ENCODE data around the gene BTG1. TPM values are rescaled to one million over a fixed set of nuclear protein-coding genes. Genes with fewer than 3 reads are reported as not detected.

Gene BTG1
- total and polyA plus RNA-seq, 2 of the 8 experiments (the other 6 are each of a cell fraction or from before 2014, with no cell fraction given) = 17.1 to 32.7 TPM

- TF ChIP-seq, protein P1, sequence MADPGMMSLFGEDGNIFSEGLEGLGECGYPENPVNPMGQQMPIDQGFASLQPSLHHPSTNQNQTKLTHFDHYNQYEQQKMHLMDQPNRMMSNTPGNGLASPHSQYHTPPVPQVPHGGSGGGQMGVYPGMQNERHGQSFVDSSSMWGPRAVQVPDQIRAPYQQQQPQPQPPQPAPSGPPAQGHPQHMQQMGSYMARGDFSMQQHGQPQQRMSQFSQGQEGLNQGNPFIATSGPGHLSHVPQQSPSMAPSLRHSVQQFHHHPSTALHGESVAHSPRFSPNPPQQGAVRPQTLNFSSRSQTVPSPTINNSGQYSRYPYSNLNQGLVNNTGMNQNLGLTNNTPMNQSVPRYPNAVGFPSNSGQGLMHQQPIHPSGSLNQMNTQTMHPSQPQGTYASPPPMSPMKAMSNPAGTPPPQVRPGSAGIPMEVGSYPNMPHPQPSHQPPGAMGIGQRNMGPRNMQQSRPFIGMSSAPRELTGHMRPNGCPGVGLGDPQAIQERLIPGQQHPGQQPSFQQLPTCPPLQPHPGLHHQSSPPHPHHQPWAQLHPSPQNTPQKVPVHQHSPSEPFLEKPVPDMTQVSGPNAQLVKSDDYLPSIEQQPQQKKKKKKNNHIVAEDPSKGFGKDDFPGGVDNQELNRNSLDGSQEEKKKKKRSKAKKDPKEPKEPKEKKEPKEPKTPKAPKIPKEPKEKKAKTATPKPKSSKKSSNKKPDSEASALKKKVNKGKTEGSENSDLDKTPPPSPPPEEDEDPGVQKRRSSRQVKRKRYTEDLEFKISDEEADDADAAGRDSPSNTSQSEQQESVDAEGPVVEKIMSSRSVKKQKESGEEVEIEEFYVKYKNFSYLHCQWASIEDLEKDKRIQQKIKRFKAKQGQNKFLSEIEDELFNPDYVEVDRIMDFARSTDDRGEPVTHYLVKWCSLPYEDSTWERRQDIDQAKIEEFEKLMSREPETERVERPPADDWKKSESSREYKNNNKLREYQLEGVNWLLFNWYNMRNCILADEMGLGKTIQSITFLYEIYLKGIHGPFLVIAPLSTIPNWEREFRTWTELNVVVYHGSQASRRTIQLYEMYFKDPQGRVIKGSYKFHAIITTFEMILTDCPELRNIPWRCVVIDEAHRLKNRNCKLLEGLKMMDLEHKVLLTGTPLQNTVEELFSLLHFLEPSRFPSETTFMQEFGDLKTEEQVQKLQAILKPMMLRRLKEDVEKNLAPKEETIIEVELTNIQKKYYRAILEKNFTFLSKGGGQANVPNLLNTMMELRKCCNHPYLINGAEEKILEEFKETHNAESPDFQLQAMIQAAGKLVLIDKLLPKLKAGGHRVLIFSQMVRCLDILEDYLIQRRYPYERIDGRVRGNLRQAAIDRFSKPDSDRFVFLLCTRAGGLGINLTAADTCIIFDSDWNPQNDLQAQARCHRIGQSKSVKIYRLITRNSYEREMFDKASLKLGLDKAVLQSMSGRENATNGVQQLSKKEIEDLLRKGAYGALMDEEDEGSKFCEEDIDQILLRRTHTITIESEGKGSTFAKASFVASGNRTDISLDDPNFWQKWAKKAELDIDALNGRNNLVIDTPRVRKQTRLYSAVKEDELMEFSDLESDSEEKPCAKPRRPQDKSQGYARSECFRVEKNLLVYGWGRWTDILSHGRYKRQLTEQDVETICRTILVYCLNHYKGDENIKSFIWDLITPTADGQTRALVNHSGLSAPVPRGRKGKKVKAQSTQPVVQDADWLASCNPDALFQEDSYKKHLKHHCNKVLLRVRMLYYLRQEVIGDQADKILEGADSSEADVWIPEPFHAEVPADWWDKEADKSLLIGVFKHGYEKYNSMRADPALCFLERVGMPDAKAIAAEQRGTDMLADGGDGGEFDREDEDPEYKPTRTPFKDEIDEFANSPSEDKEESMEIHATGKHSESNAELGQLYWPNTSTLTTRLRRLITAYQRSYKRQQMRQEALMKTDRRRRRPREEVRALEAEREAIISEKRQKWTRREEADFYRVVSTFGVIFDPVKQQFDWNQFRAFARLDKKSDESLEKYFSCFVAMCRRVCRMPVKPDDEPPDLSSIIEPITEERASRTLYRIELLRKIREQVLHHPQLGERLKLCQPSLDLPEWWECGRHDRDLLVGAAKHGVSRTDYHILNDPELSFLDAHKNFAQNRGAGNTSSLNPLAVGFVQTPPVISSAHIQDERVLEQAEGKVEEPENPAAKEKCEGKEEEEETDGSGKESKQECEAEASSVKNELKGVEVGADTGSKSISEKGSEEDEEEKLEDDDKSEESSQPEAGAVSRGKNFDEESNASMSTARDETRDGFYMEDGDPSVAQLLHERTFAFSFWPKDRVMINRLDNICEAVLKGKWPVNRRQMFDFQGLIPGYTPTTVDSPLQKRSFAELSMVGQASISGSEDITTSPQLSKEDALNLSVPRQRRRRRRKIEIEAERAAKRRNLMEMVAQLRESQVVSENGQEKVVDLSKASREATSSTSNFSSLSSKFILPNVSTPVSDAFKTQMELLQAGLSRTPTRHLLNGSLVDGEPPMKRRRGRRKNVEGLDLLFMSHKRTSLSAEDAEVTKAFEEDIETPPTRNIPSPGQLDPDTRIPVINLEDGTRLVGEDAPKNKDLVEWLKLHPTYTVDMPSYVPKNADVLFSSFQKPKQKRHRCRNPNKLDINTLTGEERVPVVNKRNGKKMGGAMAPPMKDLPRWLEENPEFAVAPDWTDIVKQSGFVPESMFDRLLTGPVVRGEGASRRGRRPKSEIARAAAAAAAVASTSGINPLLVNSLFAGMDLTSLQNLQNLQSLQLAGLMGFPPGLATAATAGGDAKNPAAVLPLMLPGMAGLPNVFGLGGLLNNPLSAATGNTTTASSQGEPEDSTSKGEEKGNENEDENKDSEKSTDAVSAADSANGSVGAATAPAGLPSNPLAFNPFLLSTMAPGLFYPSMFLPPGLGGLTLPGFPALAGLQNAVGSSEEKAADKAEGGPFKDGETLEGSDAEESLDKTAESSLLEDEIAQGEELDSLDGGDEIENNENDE (IDR thresholded peaks at IDR 0.05; ENCODE audit: insufficient replicate concordance, low read length) = no peak
- TF ChIP-seq TCF12 (IDR thresholded peaks at IDR 0.05; ENCODE audit: low read depth, low read length) (no peak), SP2 (IDR thresholded peaks at IDR 0.05; ENCODE audit: low read length) (no peak), ATF3 (IDR thresholded peaks at IDR 0.05; ENCODE audit: insufficient read depth, low read depth, low read length) (no peak), CBX8 (IDR thresholded peaks at IDR 0.05; ENCODE audit: borderline replicate concordance, low read depth, low read length) (no peak), KDM4A (IDR thresholded peaks at IDR 0.05; ENCODE audit: low read depth, low read length, severe bottlenecking) (no peak), KDM5A (IDR thresholded peaks at IDR 0.05; ENCODE audit: low read length) (no peak), FOSL1 (IDR thresholded peaks at IDR 0.05; ENCODE audit: insufficient read depth, low read depth, low read length) (no peak), SRF (IDR thresholded peaks at IDR 0.05; ENCODE audit: low read depth, low read length) (no peak), EP300 (IDR thresholded peaks at IDR 0.05; ENCODE audit: borderline replicate concordance in 1 of 2, low read depth in 2 of 2, low read length in 2 of 2) (no peak)
Observed at GRCh38 chr12:92133171-92133570, 12.5 kb downstream of the BTG1 start (continued).
